HEK293 (cell line): ENCODE data around the gene LRRC34.

Source experiments
- CTCF ChIA-PET: fragments of 350-600 bp; formaldehyde crosslinking; extraction: SDS; loops from one replicate; lab custom pipeline; 2021; ENCODE audit warnings: antibody characterized with exemption; lab: Yijun Ruan, JAX
- POLR2A ChIA-PET: fragments of 300-600 bp; formaldehyde crosslinking; extraction: SDS; loops from one replicate; lab custom pipeline; 2020; ENCODE audit warnings: antibody characterized with exemption, inconsistent platforms; lab: Yijun Ruan, JAX
- H3K27ac ChIP-seq: fragments of 200-500 bp; sonication (Bioruptor generic); 2 replicates; pipeline ENCODE4 v1.5.1; 2014; ENCODE audit warnings: low read depth, low read length, control low read depth, inconsistent platforms; ENCODE audit errors: extremely low read depth
- H3K36me3 ChIP-seq, 2 experiments: fragments of 200-500 bp in 1 of 2; sonication (Bioruptor generic) in 1 of 2; 1 replicate in 1 of 2; 2 replicates in 1 of 2; pipeline ENCODE4 v1.5.1; 2014 to 2017; ENCODE audit warnings: inconsistent platforms in 2 of 2, low read length in 2 of 2; ENCODE audit not compliant: control insufficient read depth in 2 of 2, insufficient read depth in 1 of 2
- H3K4me1 ChIP-seq: fragments of 200-500 bp; sonication (Bioruptor generic); 2 replicates; pipeline ENCODE4 v1.5.1; 2014; ENCODE audit warnings: mild to moderate bottlenecking, low read length, inconsistent platforms; ENCODE audit not compliant: control insufficient read depth, insufficient read depth
- H3K4me3 ChIP-seq: 2 replicates; pipeline ENCODE4 v1.5.1; 2011; ENCODE audit warnings: low read depth, mild to moderate bottlenecking, control low read depth, low read length, moderate library complexity
- H3K9me3 ChIP-seq: fragments of 200-500 bp; sonication (Bioruptor generic); 2 replicates; pipeline ENCODE4 v1.5.1; 2014; ENCODE audit warnings: low read depth, low read length, inconsistent platforms; ENCODE audit not compliant: control insufficient read depth, insufficient read depth
- PATZ1 ChIP-seq: fragments of 450-650 bp; formaldehyde crosslinking; IDR thresholded peaks from 2 replicates; pipeline ENCODE4 v1.5.1; 2016; ENCODE audit warnings: missing biosample characterization, missing genetic modification characterization
- SP7 ChIP-seq: fragments of 450-650 bp; formaldehyde crosslinking; IDR thresholded peaks from 2 replicates; pipeline ENCODE4 v1.5.1; 2016; ENCODE audit warnings: missing biosample characterization, missing genetic modification characterization
- ZFP41 ChIP-seq: fragments of 450-650 bp; formaldehyde crosslinking; IDR thresholded peaks from 2 replicates; pipeline ENCODE4 v1.5.1; 2016; ENCODE audit warnings: missing biosample characterization, missing genetic modification characterization, borderline replicate concordance
- ZFP69B ChIP-seq: fragments of 450-650 bp; formaldehyde crosslinking; IDR thresholded peaks from 2 replicates; pipeline ENCODE4 v1.5.1; 2016; ENCODE audit warnings: missing biosample characterization, missing genetic modification characterization
- ZNF133 ChIP-seq: fragments of 450-650 bp; formaldehyde crosslinking; IDR thresholded peaks from 2 replicates; pipeline ENCODE4 v1.5.1; 2016; ENCODE audit warnings: missing biosample characterization, missing genetic modification characterization
- ZNF184 ChIP-seq: fragments of 450-650 bp; IDR thresholded peaks from 2 replicates; pipeline ENCODE4 v1.5.1; 2018; ENCODE audit warnings: missing biosample characterization, mild to moderate bottlenecking, missing genetic modification characterization
- ZNF24 ChIP-seq: fragments of 450-650 bp; formaldehyde crosslinking; IDR thresholded peaks from 2 replicates; pipeline ENCODE4 v1.5.1; 2016; ENCODE audit warnings: missing biosample characterization, missing genetic modification characterization
- ZNF302 ChIP-seq: fragments of 450-650 bp; formaldehyde crosslinking; IDR thresholded peaks from 2 replicates; pipeline ENCODE4 v1.5.1; 2016; ENCODE audit warnings: missing biosample characterization, missing genetic modification characterization, low read depth
- ZNF341 ChIP-seq: fragments of 450-650 bp; formaldehyde crosslinking; IDR thresholded peaks from 2 replicates; pipeline ENCODE4; 2016; ENCODE audit warnings: low read depth, missing biosample characterization, missing genetic modification characterization
- ZNF366 ChIP-seq: fragments of 450-650 bp; formaldehyde crosslinking; conservative IDR thresholded peaks from 2 replicates; pipeline ENCODE4 v1.5.1; 2016; ENCODE audit warnings: missing biosample characterization, missing genetic modification characterization
- ZNF37A ChIP-seq: fragments of 450-650 bp; IDR thresholded peaks from 2 replicates; pipeline ENCODE4 v1.5.1; 2018; ENCODE audit warnings: missing biosample characterization, missing genetic modification characterization
- ZNF423 ChIP-seq: fragments of 450-650 bp; formaldehyde crosslinking; IDR thresholded peaks from 2 replicates; pipeline ENCODE4 v1.5.1; 2016; ENCODE audit warnings: missing biosample characterization, missing genetic modification characterization
- ZNF501 ChIP-seq: fragments of 450-650 bp; formaldehyde crosslinking; IDR thresholded peaks from 2 replicates; pipeline ENCODE4 v1.5.1; 2016; ENCODE audit warnings: missing biosample characterization, missing genetic modification characterization
- ZNF670 ChIP-seq: fragments of 450-650 bp; formaldehyde crosslinking; IDR thresholded peaks from 2 replicates; pipeline ENCODE4 v1.5.1; 2016; ENCODE audit warnings: missing biosample characterization, missing genetic modification characterization, low read depth
- ZNF76 ChIP-seq: fragments of 450-650 bp; formaldehyde crosslinking; IDR thresholded peaks from 2 replicates; pipeline ENCODE4; 2016; ENCODE audit warnings: low read depth, missing biosample characterization, missing genetic modification characterization, borderline replicate concordance
- ZNF777 ChIP-seq: fragments of 450-650 bp; formaldehyde crosslinking; IDR thresholded peaks from 2 replicates; pipeline ENCODE4 v1.5.1; 2017; ENCODE audit warnings: missing biosample characterization, missing genetic modification characterization, borderline replicate concordance
- TF ChIP-seq, protein P1 (sequence below): fragments of 450-650 bp; formaldehyde crosslinking; IDR thresholded peaks from 2 replicates; pipeline ENCODE4 v1.5.1; 2016; ENCODE audit warnings: missing biosample characterization, missing genetic modification characterization
- TF ChIP-seq, protein P2 (sequence below): fragments of 450-650 bp; formaldehyde crosslinking; IDR thresholded peaks from 2 replicates; pipeline ENCODE4 v1.5.1; 2016; ENCODE audit warnings: missing biosample characterization, missing genetic modification characterization
- TF ChIP-seq, protein P3 (sequence below): fragments of 450-650 bp; formaldehyde crosslinking; IDR thresholded peaks from 2 replicates; pipeline ENCODE4 v1.5.1; 2017; ENCODE audit warnings: missing biosample characterization, missing genetic modification characterization
- TF ChIP-seq, protein P4 (sequence below): fragments of 450-650 bp; formaldehyde crosslinking; IDR thresholded peaks from 2 replicates; pipeline ENCODE4 v1.5.1; 2016; ENCODE audit warnings: missing biosample characterization, missing genetic modification characterization

Gene LRRC34

DNA sequence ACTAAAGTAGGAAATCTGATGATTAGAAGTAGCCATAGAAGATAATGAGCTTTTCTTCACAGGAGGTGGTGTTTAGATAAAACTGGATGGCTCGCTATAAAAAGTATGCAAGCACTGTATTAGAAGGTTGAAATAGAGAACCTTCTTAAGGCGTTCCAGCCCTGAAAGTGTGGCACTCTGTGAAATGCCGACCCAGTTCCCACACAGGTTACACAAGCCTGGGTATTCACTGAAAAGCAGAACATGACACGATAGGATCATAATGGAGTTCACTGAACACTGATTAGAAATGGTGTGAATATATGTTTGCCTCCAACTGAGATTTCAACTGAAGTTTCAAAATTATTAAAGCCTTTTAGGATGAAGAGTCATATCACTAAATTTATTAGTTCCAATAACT is 15.0 kb upstream of the LRRC34 start:
- ChIA-PET POLR2A (no interaction called here), CTCF (interaction anchor here (1.2 kb wide), 1 partner anchor 15 kb away, joined by 3 read pairs; the partner anchor contains the start of genes LRRC34 and LRRIQ4)
- Histone ChIP-seq H3K36me3 (no peaks in the 10 kb centered on the region), H3K4me3 (no peak overlapping the region), H3K9me3 (no peaks in the 10 kb centered on the region), H3K27ac (no peak overlapping the region), H3K4me1 (no peaks in the 10 kb centered on the region)
- TF ChIP-seq, protein P1, sequence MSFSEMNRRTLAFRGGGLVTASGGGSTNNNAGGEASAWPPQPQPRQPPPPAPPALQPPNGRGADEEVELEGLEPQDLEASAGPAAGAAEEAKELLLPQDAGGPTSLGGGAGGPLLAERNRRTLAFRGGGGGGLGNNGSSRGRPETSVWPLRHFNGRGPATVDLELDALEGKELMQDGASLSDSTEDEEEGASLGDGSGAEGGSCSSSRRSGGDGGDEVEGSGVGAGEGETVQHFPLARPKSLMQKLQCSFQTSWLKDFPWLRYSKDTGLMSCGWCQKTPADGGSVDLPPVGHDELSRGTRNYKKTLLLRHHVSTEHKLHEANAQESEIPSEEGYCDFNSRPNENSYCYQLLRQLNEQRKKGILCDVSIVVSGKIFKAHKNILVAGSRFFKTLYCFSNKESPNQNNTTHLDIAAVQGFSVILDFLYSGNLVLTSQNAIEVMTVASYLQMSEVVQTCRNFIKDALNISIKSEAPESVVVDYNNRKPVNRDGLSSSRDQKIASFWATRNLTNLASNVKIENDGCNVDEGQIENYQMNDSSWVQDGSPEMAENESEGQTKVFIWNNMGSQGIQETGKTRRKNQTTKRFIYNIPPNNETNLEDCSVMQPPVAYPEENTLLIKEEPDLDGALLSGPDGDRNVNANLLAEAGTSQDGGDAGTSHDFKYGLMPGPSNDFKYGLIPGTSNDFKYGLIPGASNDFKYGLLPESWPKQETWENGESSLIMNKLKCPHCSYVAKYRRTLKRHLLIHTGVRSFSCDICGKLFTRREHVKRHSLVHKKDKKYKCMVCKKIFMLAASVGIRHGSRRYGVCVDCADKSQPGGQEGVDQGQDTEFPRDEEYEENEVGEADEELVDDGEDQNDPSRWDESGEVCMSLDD (tag by site-specific recombination) = no peak
- TF ChIP-seq ZNF366 (no peak), ZNF670 (no peak), SP7 (tag by site-specific recombination) (no peak), ZNF777 (no peak), ZNF302 (tag by site-specific recombination) (no peak), ZFP69B (no peak), ZNF37A (tag by site-specific recombination) (no peak), ZNF423 (no peak), PATZ1 (tag by site-specific recombination) (no peak), ZNF501 (no peak), ZNF184 (tag by site-specific recombination) (no peak), ZFP41 (tag by site-specific recombination) (no peak), ZNF133 (tag by site-specific recombination) (no peak), ZNF24 (no peak), ZNF341 (tag by site-specific recombination) (no peak), ZNF76 (tag by site-specific recombination) (no peak)
- TF ChIP-seq, protein P2, sequence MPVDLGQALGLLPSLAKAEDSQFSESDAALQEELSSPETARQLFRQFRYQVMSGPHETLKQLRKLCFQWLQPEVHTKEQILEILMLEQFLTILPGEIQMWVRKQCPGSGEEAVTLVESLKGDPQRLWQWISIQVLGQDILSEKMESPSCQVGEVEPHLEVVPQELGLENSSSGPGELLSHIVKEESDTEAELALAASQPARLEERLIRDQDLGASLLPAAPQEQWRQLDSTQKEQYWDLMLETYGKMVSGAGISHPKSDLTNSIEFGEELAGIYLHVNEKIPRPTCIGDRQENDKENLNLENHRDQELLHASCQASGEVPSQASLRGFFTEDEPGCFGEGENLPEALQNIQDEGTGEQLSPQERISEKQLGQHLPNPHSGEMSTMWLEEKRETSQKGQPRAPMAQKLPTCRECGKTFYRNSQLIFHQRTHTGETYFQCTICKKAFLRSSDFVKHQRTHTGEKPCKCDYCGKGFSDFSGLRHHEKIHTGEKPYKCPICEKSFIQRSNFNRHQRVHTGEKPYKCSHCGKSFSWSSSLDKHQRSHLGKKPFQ (tag by site-specific recombination) = no peak
- TF ChIP-seq, protein P3, sequence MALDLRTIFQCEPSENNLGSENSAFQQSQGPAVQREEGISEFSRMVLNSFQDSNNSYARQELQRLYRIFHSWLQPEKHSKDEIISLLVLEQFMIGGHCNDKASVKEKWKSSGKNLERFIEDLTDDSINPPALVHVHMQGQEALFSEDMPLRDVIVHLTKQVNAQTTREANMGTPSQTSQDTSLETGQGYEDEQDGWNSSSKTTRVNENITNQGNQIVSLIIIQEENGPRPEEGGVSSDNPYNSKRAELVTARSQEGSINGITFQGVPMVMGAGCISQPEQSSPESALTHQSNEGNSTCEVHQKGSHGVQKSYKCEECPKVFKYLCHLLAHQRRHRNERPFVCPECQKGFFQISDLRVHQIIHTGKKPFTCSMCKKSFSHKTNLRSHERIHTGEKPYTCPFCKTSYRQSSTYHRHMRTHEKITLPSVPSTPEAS (tag by site-specific recombination) = no peak
- TF ChIP-seq, protein P4, sequence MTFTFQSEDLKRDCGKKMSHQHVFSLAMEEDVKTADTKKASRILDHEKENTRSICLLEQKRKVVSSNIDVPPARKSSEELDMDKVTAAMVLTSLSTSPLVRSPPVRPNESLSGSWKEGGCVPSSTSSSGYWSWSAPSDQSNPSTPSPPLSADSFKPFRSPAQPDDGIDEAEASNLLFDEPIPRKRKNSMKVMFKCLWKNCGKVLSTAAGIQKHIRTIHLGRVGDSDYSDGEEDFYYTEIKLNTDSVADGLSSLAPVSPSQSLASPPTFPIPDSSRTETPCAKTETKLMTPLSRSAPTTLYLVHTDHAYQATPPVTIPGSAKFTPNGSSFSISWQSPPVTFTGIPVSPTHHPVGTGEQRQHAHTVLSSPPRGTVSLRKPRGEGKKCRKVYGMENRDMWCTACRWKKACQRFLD = no peak
